Measurements from ENCODE around the gene ADPRHL1.

The ADPRHL1 gene

DNA sequence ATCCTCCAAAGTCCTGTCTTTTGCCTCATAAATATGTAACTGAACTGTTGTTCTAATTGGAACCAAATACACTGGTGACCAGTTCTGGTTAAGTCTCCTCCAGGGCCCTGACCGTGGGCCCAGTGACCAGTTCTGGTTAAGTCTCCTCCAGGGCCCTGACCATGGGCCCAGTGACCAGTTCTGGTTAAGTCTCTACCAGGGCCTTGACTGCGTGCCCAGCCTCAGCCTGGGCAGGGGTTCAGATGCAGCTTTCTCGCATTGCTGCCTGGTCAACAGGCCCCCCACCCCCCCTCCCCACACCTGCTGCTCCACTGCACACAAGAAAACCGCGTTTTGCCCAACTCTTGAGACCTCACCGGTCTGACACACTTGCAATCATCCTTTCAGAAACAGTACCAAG is 85.5 kb downstream of the ADPRHL1 start:
- no peak for ATAC-seq (ENCODE audit: low read depth)

GRCh38 chr13:113367020-113367560 is 86.2 kb downstream of the ADPRHL1 start:
- no peaks in the 10 kb centered on the region for H3K36me3 ChIP-seq (ENCODE audit: low read depth)
- no peak overlapping the region for H3K4me3 ChIP-seq (ENCODE audit: severe bottlenecking)
- ATAC-seq (ENCODE audit: low read depth) (no peak), DNase-seq (ENCODE audit: low spot score) (no peak)
- H3K27me3 ChIP-seq (ENCODE audit: insufficient read depth, poor library complexity, severe bottlenecking) = no peaks in the 10 kb centered on the region
- no peak overlapping the region for H3K27ac ChIP-seq (ENCODE audit: poor library complexity, severe bottlenecking)
- TF ChIP-seq, protein P1, sequence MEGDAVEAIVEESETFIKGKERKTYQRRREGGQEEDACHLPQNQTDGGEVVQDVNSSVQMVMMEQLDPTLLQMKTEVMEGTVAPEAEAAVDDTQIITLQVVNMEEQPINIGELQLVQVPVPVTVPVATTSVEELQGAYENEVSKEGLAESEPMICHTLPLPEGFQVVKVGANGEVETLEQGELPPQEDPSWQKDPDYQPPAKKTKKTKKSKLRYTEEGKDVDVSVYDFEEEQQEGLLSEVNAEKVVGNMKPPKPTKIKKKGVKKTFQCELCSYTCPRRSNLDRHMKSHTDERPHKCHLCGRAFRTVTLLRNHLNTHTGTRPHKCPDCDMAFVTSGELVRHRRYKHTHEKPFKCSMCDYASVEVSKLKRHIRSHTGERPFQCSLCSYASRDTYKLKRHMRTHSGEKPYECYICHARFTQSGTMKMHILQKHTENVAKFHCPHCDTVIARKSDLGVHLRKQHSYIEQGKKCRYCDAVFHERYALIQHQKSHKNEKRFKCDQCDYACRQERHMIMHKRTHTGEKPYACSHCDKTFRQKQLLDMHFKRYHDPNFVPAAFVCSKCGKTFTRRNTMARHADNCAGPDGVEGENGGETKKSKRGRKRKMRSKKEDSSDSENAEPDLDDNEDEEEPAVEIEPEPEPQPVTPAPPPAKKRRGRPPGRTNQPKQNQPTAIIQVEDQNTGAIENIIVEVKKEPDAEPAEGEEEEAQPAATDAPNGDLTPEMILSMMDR (IDR thresholded peaks at IDR 0.05; ENCODE audit: poor library complexity, severe bottlenecking) = no peak
- no peaks in the 10 kb centered on the region for H3K9me3 ChIP-seq (ENCODE audit: severe bottlenecking)
- no peaks in the 10 kb centered on the region for H3K4me1 ChIP-seq (ENCODE audit: insufficient read depth, poor library complexity, severe bottlenecking)

More for the DNA sequence above, 85.5 kb downstream of the ADPRHL1 start:
- Histone ChIP-seq H3K27ac (ENCODE audit: poor library complexity, severe bottlenecking) (no peak overlapping the region), H3K4me3 (ENCODE audit: severe bottlenecking) (no peak overlapping the region), H3K4me1 (ENCODE audit: insufficient read depth, poor library complexity, severe bottlenecking) (no peaks in the 10 kb centered on the region), H3K9me3 (ENCODE audit: severe bottlenecking) (no peaks in the 10 kb centered on the region), H3K36me3 (ENCODE audit: low read depth) (no peaks in the 10 kb centered on the region), H3K27me3 (ENCODE audit: insufficient read depth, poor library complexity, severe bottlenecking) (no peaks in the 10 kb centered on the region)
- TF ChIP-seq, protein P1 (IDR thresholded peaks at IDR 0.05; ENCODE audit: poor library complexity, severe bottlenecking) = no peak
- DNase-seq (ENCODE audit: low spot score) = no peak

- Histone ChIP-seq H3K27me3 (ENCODE audit: insufficient read depth, poor library complexity, severe bottlenecking) (no peaks in the 10 kb centered on the region), H3K27ac (ENCODE audit: poor library complexity, severe bottlenecking) (no peak overlapping the region), H3K4me1 (ENCODE audit: insufficient read depth, poor library complexity, severe bottlenecking) (no peaks in the 10 kb centered on the region), H3K36me3 (ENCODE audit: low read depth) (no peaks in the 10 kb centered on the region), H3K4me3 (ENCODE audit: severe bottlenecking) (no peak overlapping the region), H3K9me3 (ENCODE audit: severe bottlenecking) (no peaks in the 10 kb centered on the region)
- ATAC-seq (ENCODE audit: low read depth) (peak; percentile 2; the same call in 1 of the 3 replicates), DNase-seq (ENCODE audit: low spot score) (no peak)
- TF ChIP-seq, protein P1 (IDR thresholded peaks at IDR 0.05; ENCODE audit: poor library complexity, severe bottlenecking) = no peak
These were observed 87.2 kb downstream of the ADPRHL1 start for GRCh38 chr13:113365971-113366588.

DNA sequence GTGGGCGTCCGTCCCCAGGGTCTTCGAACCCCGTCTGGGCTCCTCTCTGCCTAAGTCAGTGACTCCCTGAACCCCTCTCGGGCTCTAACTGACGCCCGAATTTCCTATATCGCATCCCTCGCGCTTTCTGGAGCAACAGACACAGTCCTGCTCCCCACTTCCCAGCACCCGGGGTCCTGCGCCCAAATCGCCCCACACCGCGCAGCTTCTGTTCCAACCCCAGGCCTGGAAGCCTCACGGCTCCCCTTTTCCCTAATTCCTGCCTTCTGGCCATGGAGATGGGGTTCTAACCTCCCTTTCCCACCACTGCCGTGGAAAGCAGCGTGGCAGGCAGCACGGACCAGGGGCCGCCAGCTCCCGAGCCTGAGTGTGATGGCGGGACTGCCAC is 87.7 kb downstream of the ADPRHL1 start:
- Histone ChIP-seq H3K27ac (ENCODE audit: poor library complexity, severe bottlenecking) (no peak overlapping the region), H3K27me3 (ENCODE audit: insufficient read depth, poor library complexity, severe bottlenecking) (no peaks in the 10 kb centered on the region), H3K36me3 (ENCODE audit: low read depth) (no peaks in the 10 kb centered on the region), H3K4me1 (ENCODE audit: insufficient read depth, poor library complexity, severe bottlenecking) (no peaks in the 10 kb centered on the region), H3K4me3 (ENCODE audit: severe bottlenecking) (no peak overlapping the region), H3K9me3 (ENCODE audit: severe bottlenecking) (no peaks in the 10 kb centered on the region)
- DNase-seq (ENCODE audit: low spot score) = no peak
- no peak for ATAC-seq (ENCODE audit: low read depth)
- TF ChIP-seq, protein P1 (IDR thresholded peaks at IDR 0.05; ENCODE audit: poor library complexity, severe bottlenecking) = no peak

DNA sequence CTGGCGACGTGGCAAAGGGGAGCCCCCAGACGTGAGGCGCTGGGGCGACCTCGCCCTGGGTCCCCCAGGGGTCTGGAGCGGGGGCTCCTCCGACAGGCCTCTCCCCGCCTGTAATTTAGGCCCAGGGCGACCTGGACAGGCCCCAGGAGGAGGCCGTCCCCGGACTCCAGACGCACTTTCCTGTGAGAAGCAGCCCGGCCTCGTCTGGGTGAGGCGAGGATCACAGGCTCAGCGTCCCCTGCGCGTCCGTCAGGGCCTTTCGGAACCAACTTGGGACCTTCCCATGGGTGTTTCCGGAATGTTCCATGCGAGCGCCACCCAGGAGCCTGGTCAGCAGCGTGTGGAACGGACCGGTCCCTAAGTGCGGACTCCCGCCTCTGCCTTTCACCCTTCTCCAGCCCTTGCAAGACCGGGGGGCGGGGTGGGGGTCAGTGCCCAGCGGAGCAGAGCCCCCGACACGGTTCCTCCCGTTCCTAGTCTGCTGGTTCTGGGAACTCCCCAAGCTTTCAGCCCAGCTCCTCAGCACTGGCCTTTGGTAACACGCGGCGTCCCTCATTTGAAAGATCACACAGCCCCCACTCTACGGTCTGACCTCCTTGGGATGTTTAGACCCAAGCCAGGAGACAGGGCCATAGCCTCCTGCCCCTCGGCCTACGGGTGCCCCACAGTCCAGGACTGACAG is 88.2 kb downstream of the ADPRHL1 start:
- Histone ChIP-seq H3K4me3 (ENCODE audit: severe bottlenecking) (peak overlapping the region; percentile 21), H3K27me3 (ENCODE audit: insufficient read depth, poor library complexity, severe bottlenecking) (no peaks in the 10 kb centered on the region), H3K9me3 (ENCODE audit: severe bottlenecking) (no peaks in the 10 kb centered on the region), H3K4me1 (ENCODE audit: insufficient read depth, poor library complexity, severe bottlenecking) (no peaks in the 10 kb centered on the region), H3K27ac (ENCODE audit: poor library complexity, severe bottlenecking) (no peak overlapping the region), H3K36me3 (ENCODE audit: low read depth) (no peaks in the 10 kb centered on the region)
- TF ChIP-seq, protein P1 (IDR thresholded peaks at IDR 0.05; ENCODE audit: poor library complexity, severe bottlenecking) = no peak
- DNase-seq (ENCODE audit: low spot score) = no peak
- ATAC-seq (ENCODE audit: low read depth) = no peak
